ENCODE results near the gene CHD9. TPM values are rescaled to one million over a fixed set of nuclear protein-coding genes. Genes with fewer than 3 reads are reported as not detected.
A peak's percentile ranks its signal among the peaks of the same experiment; 100 is the strongest.

Gene CHD9
- total RNA-seq, 1 donor from 2014 or later: 34.1 TPM

GRCh38 chr16:53150769-53151168 lies 96.0 kb downstream of the CHD9 start:
- no peak overlapping the region for H3K4me3 ChIP-seq (ENCODE audit: low read depth, low read length)
- H3K36me3 ChIP-seq (ENCODE audit: control insufficient read depth, insufficient read depth, low read length): no peaks in the 10 kb centered on the region
- no peak for DNase-seq (ENCODE audit: low read depth)
- no peak for TF ChIP-seq CTCF (IDR thresholded peaks at IDR 0.05; ENCODE audit: insufficient read depth, low read length, poor library complexity, severe bottlenecking)
- no peaks in the 10 kb centered on the region for H3K27me3 ChIP-seq (ENCODE audit: control insufficient read depth, insufficient read depth, low read length)

GRCh38 chr16:53152329-53152728 lies 97.5 kb downstream of the CHD9 start:
- Histone ChIP-seq H3K27me3 (ENCODE audit: control insufficient read depth, insufficient read depth, low read length) (no peaks in the 10 kb centered on the region), H3K36me3 (ENCODE audit: control insufficient read depth, insufficient read depth, low read length) (peaks cover 1% of the 10 kb centered on the region), H3K4me3 (ENCODE audit: low read depth, low read length) (no peak overlapping the region)
- TF ChIP-seq CTCF (IDR thresholded peaks at IDR 0.05; ENCODE audit: insufficient read depth, low read length, poor library complexity, severe bottlenecking): no peak
- DNase-seq (ENCODE audit: low read depth): no peak

- no peak overlapping the region for H3K4me3 ChIP-seq (ENCODE audit: low read depth, low read length)
- no peaks in the 10 kb centered on the region for H3K27me3 ChIP-seq (ENCODE audit: control insufficient read depth, insufficient read depth, low read length)
- H3K36me3 ChIP-seq (ENCODE audit: control insufficient read depth, insufficient read depth, low read length): peaks cover 1% of the 10 kb centered on the region
- DNase-seq (ENCODE audit: low read depth): no peak
- no peak for TF ChIP-seq CTCF (IDR thresholded peaks at IDR 0.05; ENCODE audit: insufficient read depth, low read length, poor library complexity, severe bottlenecking)
Observed at GRCh38 chr16:53153130-53153529, 98.3 kb downstream of the CHD9 start.

- no peak overlapping the region for H3K4me3 ChIP-seq (ENCODE audit: low read depth, low read length)
- peaks cover 1% of the 10 kb centered on the region for H3K36me3 ChIP-seq (ENCODE audit: control insufficient read depth, insufficient read depth, low read length)
- DNase-seq (ENCODE audit: low read depth): no peak
- H3K27me3 ChIP-seq (ENCODE audit: control insufficient read depth, insufficient read depth, low read length): no peaks in the 10 kb centered on the region
- no peak for TF ChIP-seq CTCF (IDR thresholded peaks at IDR 0.05; ENCODE audit: insufficient read depth, low read length, poor library complexity, severe bottlenecking)
Observed at GRCh38 chr16:53154513-53154912, 99.7 kb downstream of the CHD9 start.

- no peak for TF ChIP-seq CTCF (IDR thresholded peaks at IDR 0.05; ENCODE audit: insufficient read depth, low read length, poor library complexity, severe bottlenecking)
- Histone ChIP-seq H3K27me3 (ENCODE audit: control insufficient read depth, insufficient read depth, low read length) (no peaks in the 10 kb centered on the region), H3K36me3 (ENCODE audit: control insufficient read depth, insufficient read depth, low read length) (peaks cover 1% of the 10 kb centered on the region), H3K4me3 (ENCODE audit: low read depth, low read length) (no peak overlapping the region)
- DNase-seq (ENCODE audit: low read depth): no peak
Observed at GRCh38 chr16:53156516-53156915, 101.7 kb downstream of the CHD9 start.

- no peaks in the 10 kb centered on the region for H3K27me3 ChIP-seq (ENCODE audit: control insufficient read depth, insufficient read depth, low read length)
- peaks cover 1% of the 10 kb centered on the region for H3K36me3 ChIP-seq (ENCODE audit: control insufficient read depth, insufficient read depth, low read length)
- H3K4me3 ChIP-seq (ENCODE audit: low read depth, low read length): no peak overlapping the region
- TF ChIP-seq CTCF (IDR thresholded peaks at IDR 0.05; ENCODE audit: insufficient read depth, low read length, poor library complexity, severe bottlenecking): peak; percentile 73
- peak; percentile 7 for DNase-seq (ENCODE audit: low read depth)
Observed at GRCh38 chr16:53159781-53160436, 105.1 kb downstream of the CHD9 start.
